ELR (cell line): ENCODE data around the gene NLRC3.

ENCODE experiments used
- DNase-seq: peaks from one replicate; pipeline ENCODE4 v3.0.0-alpha.2; 2015; ENCODE audit warnings: low read depth

The NLRC3 gene

GRCh38 chr16:3548445-3548844, 28.8 kb downstream of the NLRC3 start:
- DNase-seq: no peak

DNA sequence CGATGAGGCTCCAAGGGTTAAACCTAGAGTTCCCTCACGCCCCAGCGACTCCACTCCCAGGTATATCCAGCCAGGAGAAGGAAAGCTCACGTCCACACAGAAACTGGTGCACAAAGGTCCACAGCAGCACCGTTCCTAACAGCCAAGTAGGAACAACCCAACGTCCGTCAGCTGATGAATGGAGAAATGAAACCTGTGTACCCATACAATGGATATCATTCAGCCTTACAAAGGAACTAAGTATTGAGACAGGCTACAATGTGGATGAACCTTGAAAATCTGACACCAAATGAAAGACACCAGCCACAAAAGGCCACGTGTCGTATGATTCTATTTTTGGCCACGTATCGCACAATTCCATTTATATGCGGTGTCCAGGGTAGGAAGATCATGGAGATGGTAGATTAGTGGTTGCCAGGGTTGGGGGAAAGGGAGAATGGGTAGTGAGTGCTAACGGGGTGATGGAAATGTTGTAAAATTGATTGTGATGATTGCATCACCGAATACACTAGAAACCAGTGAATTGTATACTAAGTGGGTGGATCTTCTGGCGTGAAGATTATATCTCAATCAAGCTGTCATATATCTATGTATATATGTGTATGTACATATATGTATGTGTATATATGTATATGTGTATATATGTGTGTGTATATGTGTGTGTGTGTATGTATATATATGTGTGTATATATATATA, 30.1 kb downstream of the NLRC3 start:
- DNase-seq: no peak

- DNase-seq: no peak
These were observed 34.4 kb downstream of the NLRC3 start for GRCh38 chr16:3542601-3543373.

DNA sequence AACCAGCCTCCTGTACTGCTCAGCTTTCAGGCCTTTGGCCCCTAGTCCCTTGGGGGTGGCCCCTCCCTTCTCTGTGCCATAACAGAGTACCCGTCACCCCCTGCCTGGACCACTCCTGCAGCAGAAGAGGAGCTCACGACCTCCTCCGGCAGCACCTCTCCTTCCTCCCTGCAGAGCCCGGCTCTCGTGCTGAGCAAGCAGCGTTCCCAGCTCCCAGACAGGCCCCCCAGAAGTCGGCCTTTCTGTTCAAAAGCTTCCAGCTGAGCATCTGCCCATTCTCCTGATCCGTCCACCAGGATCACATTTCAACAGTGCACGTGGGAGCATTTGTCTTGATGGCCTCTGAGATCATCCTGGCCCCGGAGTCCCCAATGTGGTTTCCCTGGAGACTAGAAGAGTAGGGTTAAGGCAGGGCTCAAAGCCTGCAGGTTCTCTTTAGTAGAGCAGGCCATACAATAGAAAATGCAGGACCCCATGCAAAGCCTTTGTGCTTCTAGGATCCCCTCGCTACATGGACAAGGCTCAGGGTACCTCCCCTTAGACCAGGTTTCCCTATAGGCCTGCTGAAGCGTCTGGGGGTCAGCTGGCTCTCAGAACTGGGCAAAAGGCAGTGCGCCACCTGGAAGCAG, 35.6 kb downstream of the NLRC3 start:
- DNase-seq: no peak

DNA sequence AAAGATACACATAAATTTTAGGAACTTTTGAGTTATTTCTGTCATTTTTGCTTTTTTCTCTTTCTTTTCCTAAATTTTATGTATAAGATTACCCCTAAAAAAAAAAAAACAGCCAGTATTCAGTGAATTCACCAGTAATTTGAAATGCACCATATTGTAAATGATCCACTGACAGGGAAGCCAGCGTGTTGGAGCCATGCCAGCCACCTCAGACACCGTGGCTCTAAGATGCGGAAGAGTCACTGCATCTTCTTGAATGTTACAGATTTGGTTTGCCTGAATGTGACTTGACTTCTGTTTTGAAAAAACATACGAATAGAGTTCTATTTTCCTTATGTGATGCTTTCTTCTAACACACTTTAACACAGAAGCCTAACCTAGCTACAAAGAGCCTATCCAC, 39.0 kb downstream of the NLRC3 start:
- DNase-seq: no peak

- DNase-seq: no peak
These were observed 40.4 kb downstream of the NLRC3 start for GRCh38 chr16:3536851-3537250.

- DNase-seq: no peak
These were observed 40.9 kb downstream of the NLRC3 start for GRCh38 chr16:3536271-3536731.

DNA sequence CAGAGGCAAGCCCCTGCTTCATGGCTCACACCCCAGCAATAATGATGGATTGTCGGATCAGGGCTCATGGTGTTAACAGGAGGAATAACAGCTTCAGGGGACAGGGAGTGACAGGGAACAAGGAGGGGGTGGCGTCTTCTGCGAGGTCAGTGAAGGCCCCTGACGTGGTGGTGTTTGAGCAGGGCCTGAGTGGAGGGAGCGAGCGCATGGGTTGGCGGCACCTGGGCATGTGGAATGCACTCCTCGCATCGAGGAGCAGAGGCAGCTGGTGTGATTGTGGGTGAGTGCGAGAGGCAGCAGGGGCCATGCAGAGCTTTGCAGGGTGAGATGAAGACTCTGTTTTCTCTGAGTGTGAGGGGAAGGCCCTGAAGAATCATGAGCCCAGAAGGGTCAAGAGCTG, 43.1 kb downstream of the NLRC3 start:
- DNase-seq: no peak

GRCh38 chr16:3532741-3533140, 44.5 kb downstream of the NLRC3 start:
- DNase-seq: no peak

GRCh38 chr16:3530371-3530914, 46.8 kb downstream of the NLRC3 start:
- DNase-seq: no peak

DNA sequence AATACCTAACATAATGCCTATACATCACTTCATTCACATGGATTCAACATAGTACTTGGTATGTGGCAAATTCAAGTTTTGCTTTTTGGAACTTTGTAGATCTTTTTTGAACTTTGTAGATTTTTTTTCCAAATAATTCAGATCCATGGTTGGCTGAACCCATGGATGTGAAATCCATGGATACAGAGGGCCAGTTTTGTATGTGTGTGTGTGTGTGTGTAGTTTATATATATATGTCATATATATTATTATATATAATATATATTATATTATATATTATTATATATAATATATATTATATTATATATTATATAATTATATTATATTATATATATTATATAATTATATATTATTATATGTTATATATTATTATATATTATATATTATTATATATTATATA, 48.0 kb downstream of the NLRC3 start:
- no peak for DNase-seq

DNA sequence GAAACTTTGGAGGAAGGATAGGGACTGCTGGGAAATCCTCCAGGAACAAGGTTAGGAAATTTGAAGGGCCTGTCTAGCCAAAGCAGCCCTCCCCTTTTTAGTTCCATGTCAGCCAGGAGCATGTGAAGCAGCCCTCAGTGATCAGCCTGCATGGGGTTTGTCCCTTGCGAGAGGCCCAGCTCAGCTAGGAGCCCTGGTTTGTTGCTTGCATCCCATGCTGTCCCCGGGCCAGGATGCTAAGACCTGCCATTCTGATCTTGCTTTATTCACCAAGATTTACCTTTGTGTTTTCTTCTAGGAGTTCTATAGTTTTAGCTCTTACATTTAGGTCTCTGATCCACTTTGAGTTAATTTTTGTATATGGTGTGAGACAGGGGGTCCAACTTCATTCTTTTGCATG, 48.8 kb downstream of the NLRC3 start:
- no peak for DNase-seq

- peak; percentile 65 for DNase-seq
These were observed 49.9 kb downstream of the NLRC3 start for GRCh38 chr16:3527216-3527829.

- DNase-seq: no peak
These were observed 51.3 kb downstream of the NLRC3 start for GRCh38 chr16:3525951-3526350.

DNA sequence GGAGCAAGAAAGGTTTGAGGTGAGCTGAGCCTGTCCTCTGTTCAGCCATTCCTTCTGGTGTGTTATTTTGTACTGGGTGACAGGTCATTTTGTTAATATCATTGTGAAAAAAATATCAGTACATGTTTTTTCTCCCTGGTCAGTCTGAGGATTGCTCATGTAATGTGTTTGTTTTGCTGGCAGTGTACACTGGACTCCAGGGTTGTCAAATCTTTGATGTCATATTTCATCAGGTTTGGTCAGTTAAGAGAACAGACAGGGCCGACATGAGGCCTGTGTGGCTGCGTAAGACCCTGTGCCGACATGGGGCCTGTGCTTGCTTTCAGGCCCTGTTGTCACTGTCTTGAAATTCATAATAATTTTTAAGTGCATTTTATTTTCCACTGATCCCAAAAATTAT, 53.9 kb downstream of the NLRC3 start:
- no peak for DNase-seq

GRCh38 chr16:3520841-3521240, 56.4 kb downstream of the NLRC3 start:
- no peak for DNase-seq

DNA sequence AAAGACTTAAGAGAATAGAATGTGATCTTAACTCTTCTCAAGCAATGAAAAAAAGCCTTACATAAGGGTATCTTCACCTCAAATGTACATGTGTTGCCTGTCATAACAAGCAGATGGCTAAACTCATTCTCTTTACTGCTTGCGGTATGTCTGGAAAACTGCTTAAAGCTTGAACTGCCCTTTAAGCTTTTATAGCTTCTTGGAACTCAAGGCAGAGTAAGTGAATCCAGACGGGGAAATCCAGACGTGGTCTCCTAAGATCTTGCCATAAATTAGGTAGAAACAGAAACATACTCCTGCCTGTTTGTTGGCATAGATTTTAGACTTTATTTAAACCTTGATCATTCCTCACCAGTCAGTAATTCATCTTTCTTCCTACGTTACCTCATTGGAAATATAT, 56.8 kb downstream of the NLRC3 start:
- no peak for DNase-seq

DNA sequence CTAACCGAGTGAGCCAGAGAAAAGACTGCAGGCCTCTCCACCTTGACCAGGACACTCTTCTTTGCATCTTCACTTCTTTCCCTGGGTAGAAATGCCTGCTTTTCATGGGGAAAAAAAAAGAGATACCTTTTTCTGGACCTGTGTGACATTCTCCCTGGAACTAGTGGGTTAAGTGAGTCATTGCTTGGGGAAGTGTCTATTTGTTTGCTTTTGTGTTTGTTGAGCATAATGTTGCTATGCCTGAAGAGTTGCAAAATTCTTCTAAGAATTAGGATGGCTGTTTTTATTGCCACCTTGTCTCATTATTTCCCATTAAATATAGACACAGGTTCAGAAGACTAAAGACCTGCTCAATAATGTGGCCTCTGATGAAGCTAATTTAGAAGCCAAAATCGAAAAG, 57.6 kb downstream of the NLRC3 start:
- no peak for DNase-seq

GRCh38 chr16:3518986-3519348, 58.2 kb downstream of the NLRC3 start:
- DNase-seq: no peak

DNA sequence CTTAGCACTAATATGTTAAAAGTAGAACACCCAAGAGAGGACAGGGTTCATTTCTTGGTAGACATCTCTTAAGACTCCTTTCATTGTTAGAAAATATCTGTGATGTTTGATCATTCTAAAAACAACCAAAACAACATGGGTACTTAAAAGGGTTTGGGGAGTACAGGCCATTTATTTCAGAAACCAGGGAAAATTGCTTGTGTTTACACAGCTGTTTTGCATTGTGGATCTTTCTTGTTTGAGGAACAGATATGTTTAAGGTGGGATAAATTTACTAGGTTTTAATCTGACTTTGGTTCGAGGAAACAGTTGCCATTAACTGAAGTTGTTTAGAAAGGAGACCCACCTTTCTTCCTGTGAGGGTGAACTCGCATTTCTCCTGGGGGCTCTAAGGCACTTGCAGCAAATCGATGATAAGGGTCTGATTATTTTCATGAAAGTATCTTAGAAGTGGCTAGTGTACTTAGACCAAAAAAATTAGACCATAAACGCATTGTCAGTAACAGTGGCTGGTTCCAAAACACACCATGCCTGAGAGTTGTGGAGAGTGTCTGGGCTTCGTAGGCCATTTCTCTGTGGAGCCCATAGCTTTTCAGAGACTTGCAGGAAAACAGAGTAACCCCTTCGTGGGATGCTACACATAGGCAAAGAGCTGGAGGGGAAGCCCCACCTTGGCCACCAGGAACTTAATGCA, 58.8 kb downstream of the NLRC3 start:
- no peak for DNase-seq

- DNase-seq: no peak
These were observed 61.3 kb downstream of the NLRC3 start for GRCh38 chr16:3515897-3516296.

DNA sequence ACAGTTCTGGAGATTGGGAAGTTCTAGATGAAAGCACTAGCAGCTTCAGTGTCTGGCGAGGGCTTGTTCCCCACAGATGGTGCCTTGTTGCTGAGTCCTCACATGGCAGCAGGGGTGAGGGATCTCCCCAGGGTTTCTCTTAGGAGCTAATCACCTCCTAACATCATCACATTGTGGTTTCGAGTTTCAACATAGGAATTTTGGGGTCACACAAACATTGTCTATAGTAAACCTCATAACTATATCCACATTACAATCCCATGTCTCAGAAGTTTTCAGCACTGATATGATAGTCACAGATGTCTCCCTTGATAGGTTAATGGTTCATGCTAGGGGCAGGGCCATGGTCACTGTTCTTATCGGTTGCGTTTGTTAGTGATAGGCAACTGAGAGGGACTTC, 62.6 kb downstream of the NLRC3 start:
- peak; percentile 81 for DNase-seq
